Smooth muscle cell (in vitro differentiated cells): ENCODE measurements around the gene ARHGEF11. TPM values are rescaled to one million over a fixed set of nuclear protein-coding genes. Genes with fewer than 3 reads are reported as not detected.

Experiments
- DNase-seq: peaks from one replicate; lab custom pipeline; 2025; ENCODE audit not compliant: unreplicated experiment; lab: John Stamatoyannopoulos, UW
- H2AFZ ChIP-seq: fragments of 200-600 bp; sonication (generic); 2 replicates; pipeline ENCODE4 v1.6.0; 2016; ENCODE audit warnings: antibody characterized with exemption, low read depth, mild to moderate bottlenecking
- H3F3A ChIP-seq: fragments of 200-600 bp; sonication (generic); 2 replicates; pipeline ENCODE4 v1.6.0; 2017; ENCODE audit warnings: antibody characterized with exemption, low read depth
- H3K27ac ChIP-seq: fragments of 200-600 bp; sonication (generic); 2 replicates; pipeline ENCODE4 v1.5.1; 2016; ENCODE audit warnings: low read depth, mild to moderate bottlenecking
- H3K27me3 ChIP-seq: fragments of 200-600 bp; sonication (generic); 2 replicates; pipeline ENCODE4 v1.6.1; 2016; ENCODE audit warnings: low read depth, mild to moderate bottlenecking
- H3K36me3 ChIP-seq: fragments of 200-600 bp; sonication (generic); 2 replicates; pipeline ENCODE4 v1.5.1; 2016; ENCODE audit warnings: low read depth
- H3K4me1 ChIP-seq: fragments of 200-600 bp; sonication (generic); 2 replicates; pipeline ENCODE4 v1.5.1; 2016; ENCODE audit warnings: low read depth
- H3K4me2 ChIP-seq: fragments of 200-600 bp; sonication (generic); 2 replicates; pipeline ENCODE4 v1.6.0; 2016; ENCODE audit warnings: mild to moderate bottlenecking
- H3K4me3 ChIP-seq: fragments of 200-600 bp; sonication (generic); 2 replicates; pipeline ENCODE4 v1.5.1; 2016; ENCODE audit warnings: mild to moderate bottlenecking
- H3K79me2 ChIP-seq: fragments of 200-600 bp; sonication (generic); 2 replicates; pipeline ENCODE4 v1.6.0; 2016; ENCODE audit warnings: low read depth, mild to moderate bottlenecking
- H3K9ac ChIP-seq: fragments of 200-600 bp; sonication (generic); 2 replicates; pipeline ENCODE4 v1.6.0; 2016; ENCODE audit warnings: low read depth
- H3K9me3 ChIP-seq: fragments of 200-600 bp; sonication (generic); replicated peaks from 2 replicates; pipeline ENCODE4 v1.5.1; 2016; ENCODE audit warnings: low read depth
- H4K20me1 ChIP-seq: fragments of 200-600 bp; sonication (generic); 2 replicates; pipeline ENCODE4 v1.6.0; 2016; ENCODE audit warnings: low read depth
- CTCF ChIP-seq: fragments of 200-600 bp; sonication (generic); IDR thresholded peaks from 2 replicates; pipeline ENCODE4 v1.5.1; 2017; ENCODE audit warnings: borderline replicate concordance, mild to moderate bottlenecking, antibody characterized with exemption; ENCODE audit not compliant: insufficient read depth, poor library complexity, severe bottlenecking
- WGBS: methylation state at CpG from one replicate; pipeline ENCODE4 v1.1.7; 2016; ENCODE audit warnings: low lambda C conversion rate; 5-methylcytosine and 5-hydroxymethylcytosine counted together
- polyA plus RNA-seq: library from polyadenylated mRNA; unstranded; fragments of >200 nt; fragmentation: Nextera tagmentation; extraction: Ambion mirVana; gene quantifications from 2 replicates; pipeline ENCODE4 v1.2.1, GENCODE V29; 2016
- total RNA-seq: library from RNA; depleted of rRNA; stranded (reverse); fragments of >200 nt; gene quantifications from 2 replicates; pipeline ENCODE4 v1.2.3, GENCODE V29; 2014

Gene ARHGEF11
- total and polyA plus RNA-seq, 2 experiments from 2014 or later = 15.1 to 20.1 TPM

GRCh38 chr1:157030728-157031127 is 14.8 kb downstream of the ARHGEF11 start:
- no peak overlapping the region for H2AFZ ChIP-seq

GRCh38 chr1:157028674-157029073 is 16.9 kb downstream of the ARHGEF11 start:
- TF ChIP-seq CTCF = no peak
- Histone ChIP-seq H3K4me3 (no peak overlapping the region), H3K27ac (no peak overlapping the region), H2AFZ (no peak overlapping the region), H3K4me1 (no peaks in the 10 kb centered on the region), H3K9me3 (peaks cover 3% of the 10 kb centered on the region), H3K9ac (no peak overlapping the region), H3K4me2 (no peak overlapping the region), H4K20me1 (peaks cover 91% of the 10 kb centered on the region), H3K79me2 (peaks cover 71% of the 10 kb centered on the region), H3K36me3 (no peaks in the 10 kb centered on the region), H3K27me3 (no peaks in the 10 kb centered on the region), H3F3A (no peaks in the 10 kb centered on the region)
- DNase-seq = no peak
- 96% methylated on average over 4 of the region's 4 CpGs for WGBS

More at GRCh38 chr1:157030728-157031127, 14.8 kb downstream of the ARHGEF11 start:
- 96% methylated on average over 2 of the region's 2 CpGs for WGBS
- Histone ChIP-seq H3K4me1 (no peaks in the 10 kb centered on the region), H3K79me2 (peaks cover 69% of the 10 kb centered on the region), H3K27ac (no peak overlapping the region), H3K4me3 (no peak overlapping the region), H3K4me2 (no peak overlapping the region), H3F3A (no peaks in the 10 kb centered on the region), H3K27me3 (no peaks in the 10 kb centered on the region), H3K36me3 (no peaks in the 10 kb centered on the region), H3K9ac (no peak overlapping the region), H3K9me3 (no peaks in the 10 kb centered on the region), H4K20me1 (peaks cover 98% of the 10 kb centered on the region)
- no peak for DNase-seq
- TF ChIP-seq CTCF = no peak

- TF ChIP-seq CTCF = no peak
- no peak overlapping the region for H3K4me2 ChIP-seq
- no peaks in the 10 kb centered on the region for H3K27me3 ChIP-seq
- 89% methylated on average over 2 of the region's 2 CpGs for WGBS
- no peak overlapping the region for H2AFZ ChIP-seq
- no peaks in the 10 kb centered on the region for H3F3A ChIP-seq
- peaks cover 63% of the 10 kb centered on the region for H4K20me1 ChIP-seq
- H3K4me3 ChIP-seq = no peak overlapping the region
- peaks cover 5% of the 10 kb centered on the region for H3K36me3 ChIP-seq
- H3K9me3 ChIP-seq = peaks cover 21% of the 10 kb centered on the region
- H3K9ac ChIP-seq = no peak overlapping the region
- no peak overlapping the region for H3K27ac ChIP-seq
- H3K4me1 ChIP-seq = no peaks in the 10 kb centered on the region
- H3K79me2 ChIP-seq = peaks cover 93% of the 10 kb centered on the region
- no peak for DNase-seq
Measured at GRCh38 chr1:157025856-157026255, 19.7 kb downstream of the ARHGEF11 start.

GRCh38 chr1:157025385-157025784 is 20.2 kb downstream of the ARHGEF11 start:
- Histone ChIP-seq H3K79me2 (peaks cover 97% of the 10 kb centered on the region), H3K9ac (no peak overlapping the region), H4K20me1 (peaks cover 58% of the 10 kb centered on the region), H3K27ac (no peak overlapping the region), H3K4me3 (no peak overlapping the region), H3K27me3 (no peaks in the 10 kb centered on the region), H3K9me3 (peaks cover 21% of the 10 kb centered on the region), H3K4me1 (no peaks in the 10 kb centered on the region), H2AFZ (no peak overlapping the region), H3F3A (no peaks in the 10 kb centered on the region), H3K36me3 (peaks cover 6% of the 10 kb centered on the region), H3K4me2 (no peak overlapping the region)
- TF ChIP-seq CTCF = no peak
- no peak for DNase-seq
- 97% methylated on average over 3 of the region's 3 CpGs for WGBS
